ENCODE data around the gene PREB. TPM values are rescaled to one million over a fixed set of nuclear protein-coding genes. Genes with fewer than 3 reads are reported as not detected.

PREB gene
- total and polyA plus RNA-seq, 2 of the 13 experiments (the other 11 are each of a cell fraction or from before 2014, with no cell fraction given), result 112 to 192 TPM

- no peak for TF ChIP-seq ZNF121 (CRISPR knock-in tag; IDR thresholded peaks at IDR 0.05)
- TF ChIP-seq ZNF382 (CRISPR knock-in tag; IDR thresholded peaks at IDR 0.05; ENCODE audit: borderline replicate concordance), result no peak
- no peak for TF ChIP-seq MED13 (CRISPR knock-in tag; IDR thresholded peaks at IDR 0.05)
- peak; percentile 20; the same call in 1 of the 2 replicates for TF ChIP-seq EED (CRISPR knock-in tag; IDR thresholded peaks at IDR 0.05)
- 0 out of 2 replicates have a peak, but pooled peaks have one; percentile 58 for TF ChIP-seq ZNF800 (CRISPR knock-in tag; IDR thresholded peaks at IDR 0.05)
- no peak; the same call in 1 of the 2 replicates for TF ChIP-seq KDM4B (CRISPR knock-in tag; IDR thresholded peaks at IDR 0.05)
- TF ChIP-seq NCOR1 (IDR thresholded peaks at IDR 0.05; ENCODE audit: borderline replicate concordance, low read length), result no peak
- no peak for TF ChIP-seq ZNF460 (CRISPR knock-in tag; IDR thresholded peaks at IDR 0.05; ENCODE audit: borderline replicate concordance)
- peak; percentile 18; the same call in 1 of the 2 replicates for TF ChIP-seq RFXAP (CRISPR knock-in tag; IDR thresholded peaks at IDR 0.05; ENCODE audit: borderline replicate concordance)
- no peak for TF ChIP-seq ZNF3 (CRISPR knock-in tag; IDR thresholded peaks at IDR 0.05)
- TF ChIP-seq ATF5 (CRISPR knock-in tag; IDR thresholded peaks at IDR 0.05; ENCODE audit: low read depth), result no peak
- peak; percentile 21 for TF ChIP-seq SMC3 (IDR thresholded peaks at IDR 0.05; ENCODE audit: low read length)
- TF ChIP-seq THAP11 (CRISPR knock-in tag; IDR thresholded peaks at IDR 0.05), result peak; percentile 61
- TF ChIP-seq EZH2 (conservative IDR thresholded peaks at IDR 0.05; ENCODE audit: low read depth, low read length), result no peak
- peak; percentile 74; the same call in 1 of the 2 replicates for TF ChIP-seq AKAP8 (CRISPR knock-in tag; IDR thresholded peaks at IDR 0.05)
- TF ChIP-seq MAF1 (CRISPR knock-in tag; IDR thresholded peaks at IDR 0.05; ENCODE audit: borderline replicate concordance), result no peak
- TF ChIP-seq SNAPC4 (CRISPR knock-in tag; IDR thresholded peaks at IDR 0.05), result no peak
- peak; percentile 58; the same call in 1 of the 2 replicates for TF ChIP-seq GATA4 (IDR thresholded peaks at IDR 0.05; ENCODE audit: borderline replicate concordance, low read depth)
- no peak for TF ChIP-seq ZNF567 (CRISPR knock-in tag; IDR thresholded peaks at IDR 0.05; ENCODE audit: borderline replicate concordance)
- TF ChIP-seq PCBP1 (IDR thresholded peaks at IDR 0.05; ENCODE audit: borderline replicate concordance, low read depth, low read length), result 0 out of 2 replicates have a peak, but pooled peaks have one; percentile 38
- TF ChIP-seq KLF12 (CRISPR knock-in tag; IDR thresholded peaks at IDR 0.05; ENCODE audit: borderline replicate concordance), result no peak
- no peak for TF ChIP-seq ATF1 (CRISPR knock-in tag; IDR thresholded peaks at IDR 0.05)
Measured at GRCh38 chr2:27123302-27124150, 10.9 kb downstream of the PREB start, which contains the start of gene ABHD1 (continued).

All from HepG2 (cell line).